Smooth muscle cell of bladder (primary cell): Measurements from ENCODE around the gene GOLGA6L9. TPM values are rescaled to one million over a fixed set of nuclear protein-coding genes. Genes with fewer than 3 reads are reported as not detected.

Experiments
- total RNA-seq: library from RNA; depleted of rRNA; stranded (reverse); fragments of >200 nt; gene quantifications from 2 replicates; pipeline ENCODE4 v1.2.3, GENCODE V29; 2014

GOLGA6L9 gene
- 1.1 and 1.4 TPM in 2 replicates for total RNA-seq

GRCh38 chr15:82429693-82430092 lies at the start of gene GOLGA6L9:
GOLGA6L9 (plus strand) TSS chr15:82429816; CDS start chr15:82430080, 264 bp downstream.

Other genes starting within 250 kb of the GOLGA6L9 start
- 15.9 and 17.7 TPM in 2 replicates for gene EFL1, start 167.1 kb upstream of the GOLGA6L9 start, total RNA-seq
- 0.65 and 3.1 TPM in 2 replicates for gene SAXO2, start 167.0 kb upstream of the GOLGA6L9 start, total RNA-seq
- 0.28 and 0.71 TPM in 2 replicates for gene GOLGA6L10, start 80.3 kb upstream of the GOLGA6L9 start, total RNA-seq
- gene RPS17, start 110.6 kb downstream of the GOLGA6L9 start, total RNA-seq: 2,706 and 3,179 TPM in 2 replicates
- gene CPEB1, start 217.5 kb downstream of the GOLGA6L9 start, total RNA-seq: 12.5 and 13.7 TPM in 2 replicates